Activated T-helper 1 cell treated with anti-CD3 and anti-CD28 coated beads, Interleukin-12 subunit alpha, Interleukin-12 subunit beta, Interleukin-2, Interleukin-4 antibody, amounts not matched to agents 30 ng/mL and 10 ng/mL and 1 ng/mL, durations not matched to agents 14 hours and 24 hours and 36 hours (primary cell): ENCODE measurements around the gene CSNK2A1. TPM values are rescaled to one million over a fixed set of nuclear protein-coding genes. Genes with fewer than 3 reads are reported as not detected.

ENCODE experiments used
- DNase-seq: peaks from one replicate; pipeline ENCODE4 v3.0.0; 2021; ENCODE audit warnings: low spot score
- H3K27ac Mint-ChIP-seq: one replicate; pipeline ENCODE4 v1.8.0; 2021; ENCODE audit warnings: mild to moderate bottlenecking, mixed read lengths
- H3K27me3 Mint-ChIP-seq: one replicate; pipeline ENCODE4 v1.8.0; 2022; ENCODE audit warnings: mild to moderate bottlenecking, moderate library complexity, mixed read lengths; ENCODE audit not compliant: insufficient read depth
- H3K36me3 Mint-ChIP-seq: one replicate; pipeline ENCODE4 v1.8.0; 2021; ENCODE audit warnings: low read depth, mixed read lengths
- H3K4me1 Mint-ChIP-seq: one replicate; pipeline ENCODE4 v1.8.0; 2021; ENCODE audit warnings: low read depth, mixed read lengths
- H3K4me3 Mint-ChIP-seq: one replicate; pipeline ENCODE4 v1.8.0; 2021; ENCODE audit warnings: mild to moderate bottlenecking, moderate library complexity, mixed read lengths
- H3K9me3 Mint-ChIP-seq: one replicate; pipeline ENCODE4 v1.8.0; 2021; ENCODE audit warnings: mixed read lengths
- intact Hi-C: fragments of 100-400 bp; cut with micrococcal nuclease; formaldehyde crosslinking; loops from one replicate; pipeline ENCODE4 v1.15.1; 2024
- total RNA-seq: library from RNA; stranded (reverse); gene quantifications from 2 replicates; pipeline ENCODE4 v1.2.3, GENCODE V29; 2022

CSNK2A1 gene
- total RNA-seq, 1 donor from 2014 or later: 181 TPM

DNA sequence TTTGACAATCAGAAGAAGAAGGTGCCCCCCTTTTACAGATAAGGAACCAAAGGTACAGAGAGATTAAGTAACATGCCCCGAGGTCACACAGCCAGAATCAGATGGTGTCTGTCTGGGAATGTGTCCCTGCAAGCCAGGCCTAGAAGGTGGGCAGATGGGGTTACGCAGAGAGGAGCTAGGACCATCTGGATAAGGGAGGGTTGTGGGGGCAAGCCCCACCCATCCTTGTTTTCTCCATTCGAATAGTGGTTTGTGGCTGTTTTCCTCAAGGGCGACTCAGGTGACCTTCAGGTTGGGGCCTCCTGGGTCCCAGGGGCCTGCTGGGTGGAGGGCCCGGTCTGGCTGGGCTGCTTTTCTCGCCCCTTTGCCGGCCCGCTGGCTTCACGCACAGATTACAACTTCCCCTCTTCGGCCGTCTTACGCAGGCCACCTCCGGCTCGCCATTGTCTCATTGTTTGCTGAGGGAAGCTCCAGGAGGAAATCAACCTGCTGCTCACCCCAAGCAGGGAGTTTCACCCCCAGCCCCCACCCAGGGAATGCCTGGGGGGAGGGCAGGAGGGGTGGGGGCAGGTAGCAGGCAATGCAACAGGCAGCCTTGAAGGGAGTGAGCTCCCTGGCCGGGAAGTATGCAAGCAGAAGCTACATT is 30.8 kb upstream of the CSNK2A1 start:
- intact Hi-C loops: no loop called here
- Mint-ChIP-seq H3K27me3 (peaks cover 22% of the 10 kb centered on the region), H3K27ac (no peak overlapping the region), H3K4me1 (no peaks in the 10 kb centered on the region), H3K9me3 (no peaks in the 10 kb centered on the region), H3K36me3 (no peaks in the 10 kb centered on the region), H3K4me3 (no peak overlapping the region)
- DNase-seq: no peak

DNA sequence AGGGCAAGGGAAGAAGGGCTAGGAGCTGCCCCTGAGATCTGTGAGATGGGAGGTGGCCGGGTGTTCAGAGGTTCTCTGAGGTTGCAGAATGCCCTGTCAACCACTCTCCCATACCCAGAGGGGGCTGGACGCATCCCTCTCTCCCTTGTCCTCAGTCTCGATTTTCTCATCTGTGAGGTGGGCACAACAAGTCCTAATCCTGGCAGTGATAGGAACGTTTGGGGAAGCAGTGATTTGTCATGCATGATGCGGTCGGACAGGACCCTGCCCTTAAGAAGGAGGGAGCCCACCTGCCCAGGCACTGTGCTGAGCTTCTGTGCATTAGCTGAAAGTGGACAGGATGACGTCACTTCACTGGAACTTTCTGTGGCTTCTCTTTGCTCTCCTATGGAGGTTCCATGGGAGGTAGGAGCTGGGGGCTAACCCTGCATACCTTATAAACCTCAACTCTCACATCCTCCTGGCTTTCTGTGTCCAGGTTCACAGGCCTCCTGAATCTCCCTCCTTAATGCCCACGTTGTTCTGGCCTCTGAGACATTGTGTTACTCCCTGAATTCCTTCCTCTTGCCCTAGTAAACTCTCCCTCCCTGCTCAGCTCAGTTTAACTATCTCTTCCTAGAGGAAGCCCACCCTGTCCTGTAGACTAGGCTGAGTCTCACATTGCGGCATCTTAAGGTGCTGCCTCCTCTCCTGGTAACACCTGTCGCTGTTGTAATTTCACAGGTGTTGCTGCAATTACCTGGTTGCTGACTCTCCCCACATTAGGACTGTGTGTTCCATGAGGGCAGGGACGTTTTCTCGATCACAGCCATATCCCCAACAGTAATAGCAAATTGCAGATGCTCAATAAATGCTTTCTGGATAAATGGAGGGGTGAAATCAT is 30.1 kb upstream of the CSNK2A1 start:
- Mint-ChIP-seq H3K36me3 (no peaks in the 10 kb centered on the region), H3K9me3 (no peaks in the 10 kb centered on the region), H3K27me3 (peaks cover 26% of the 10 kb centered on the region), H3K27ac (no peak overlapping the region), H3K4me3 (no peak overlapping the region), H3K4me1 (no peaks in the 10 kb centered on the region)
- intact Hi-C loops: no loop called here
- no peak for DNase-seq

DNA sequence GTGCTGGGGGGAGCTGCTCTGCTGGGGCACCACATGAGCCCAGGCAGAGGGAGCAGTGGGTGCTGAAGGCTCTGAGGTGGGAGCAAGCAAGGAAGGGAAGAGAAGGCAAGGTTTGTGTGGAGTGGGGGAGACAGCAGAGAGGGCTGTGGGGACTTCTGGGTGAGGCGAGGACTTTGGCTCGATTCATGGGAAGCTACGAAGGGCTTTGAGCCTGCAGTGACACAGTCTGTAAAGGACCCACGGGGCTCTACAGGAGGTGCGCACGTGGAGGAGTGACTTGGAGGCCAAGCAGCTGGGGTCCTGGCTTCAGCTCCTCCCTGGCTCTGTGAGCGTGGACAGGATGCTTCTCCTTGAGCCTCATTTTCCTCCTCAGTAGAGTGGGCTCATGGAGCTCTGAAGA is 29.1 kb upstream of the CSNK2A1 start:
- H3K27me3 Mint-ChIP-seq: peaks cover 27% of the 10 kb centered on the region
- intact Hi-C loops: no loop called here

DNA sequence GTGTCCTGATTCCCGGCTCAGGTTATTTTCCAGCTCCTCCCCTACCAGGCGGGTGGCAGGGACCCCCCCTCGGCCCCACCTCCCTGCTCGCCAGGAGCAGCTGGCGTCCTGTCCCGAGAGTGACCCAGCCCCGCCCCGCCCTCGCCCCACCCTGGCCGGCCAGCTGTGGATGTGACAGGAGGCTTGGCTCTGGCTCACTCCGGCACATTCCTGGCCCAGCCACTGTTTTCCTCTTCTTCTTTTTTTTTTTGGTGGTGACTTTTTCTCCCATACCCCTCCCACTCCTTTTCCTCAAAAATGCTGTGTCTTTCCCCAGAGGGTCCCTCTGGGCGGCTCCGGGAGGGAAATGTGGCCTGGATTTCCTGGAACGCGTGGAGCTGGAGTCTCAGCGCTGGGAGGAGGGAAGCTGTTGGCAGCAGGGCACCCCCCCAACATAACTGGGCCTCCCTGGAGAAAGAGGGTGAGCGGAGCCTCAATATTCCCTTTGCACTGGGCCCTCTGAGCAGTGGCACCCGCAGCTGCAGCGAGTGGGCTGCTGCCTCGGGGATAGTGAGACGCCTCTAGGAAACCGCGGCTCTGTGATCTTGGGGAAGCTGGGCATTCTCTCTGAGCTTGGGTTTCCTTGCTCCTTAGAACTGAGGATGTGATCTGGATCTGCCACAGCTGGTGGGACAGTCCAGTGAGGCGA is 28.3 kb upstream of the CSNK2A1 start:
- Mint-ChIP-seq H3K27ac (no peak overlapping the region), H3K4me1 (no peaks in the 10 kb centered on the region), H3K27me3 (peaks cover 31% of the 10 kb centered on the region), H3K4me3 (no peak overlapping the region), H3K36me3 (no peaks in the 10 kb centered on the region), H3K9me3 (no peaks in the 10 kb centered on the region)
- intact Hi-C loops: no loop called here
- DNase-seq: no peak

More for the DNA sequence above, 29.1 kb upstream of the CSNK2A1 start:
- no peaks in the 10 kb centered on the region for H3K4me1 Mint-ChIP-seq
- no peaks in the 10 kb centered on the region for H3K9me3 Mint-ChIP-seq
- no peaks in the 10 kb centered on the region for H3K36me3 Mint-ChIP-seq
- no peak for DNase-seq
- no peak overlapping the region for H3K27ac Mint-ChIP-seq
- H3K4me3 Mint-ChIP-seq: no peak overlapping the region

DNA sequence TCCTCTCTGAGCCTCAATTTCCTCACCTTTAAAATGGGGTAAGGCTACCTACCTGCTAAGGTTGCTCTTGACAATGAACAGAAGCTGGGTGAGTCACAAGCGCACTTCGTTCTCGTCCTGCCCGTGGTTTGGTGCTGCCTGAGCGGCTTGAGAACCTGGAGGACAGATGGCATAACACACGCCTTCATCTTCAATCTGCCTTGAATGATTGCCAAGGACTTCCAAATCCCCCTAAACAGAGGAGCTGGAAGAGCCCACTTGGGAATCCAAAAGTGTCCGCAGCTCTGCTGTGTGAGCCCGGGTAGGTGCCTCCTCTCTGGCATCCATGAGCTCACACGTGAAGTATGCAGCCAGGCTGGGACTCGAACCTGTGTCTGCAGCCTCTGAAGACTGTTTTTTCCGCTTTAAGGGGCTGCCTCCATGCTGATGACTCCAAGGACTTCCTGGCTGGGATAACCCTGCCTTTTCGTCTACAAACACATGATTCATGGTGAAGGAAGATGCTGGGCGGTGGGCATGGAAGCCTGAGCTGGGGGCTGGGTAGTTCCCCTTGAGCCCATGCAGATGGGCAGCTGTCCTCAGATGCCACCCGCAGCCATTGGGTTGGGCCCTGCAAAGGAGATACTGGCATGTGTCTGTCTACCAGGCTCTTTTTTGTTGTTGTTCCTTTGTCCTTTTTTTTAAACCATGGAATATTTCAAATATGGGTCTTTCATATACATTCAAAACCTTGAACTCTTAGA is 25.3 kb upstream of the CSNK2A1 start:
- Mint-ChIP-seq H3K4me3 (no peak overlapping the region), H3K27me3 (peaks cover 36% of the 10 kb centered on the region), H3K9me3 (no peaks in the 10 kb centered on the region), H3K36me3 (no peaks in the 10 kb centered on the region), H3K4me1 (no peaks in the 10 kb centered on the region), H3K27ac (no peak overlapping the region)
- DNase-seq: no peak
- intact Hi-C loops: no loop called here

DNA sequence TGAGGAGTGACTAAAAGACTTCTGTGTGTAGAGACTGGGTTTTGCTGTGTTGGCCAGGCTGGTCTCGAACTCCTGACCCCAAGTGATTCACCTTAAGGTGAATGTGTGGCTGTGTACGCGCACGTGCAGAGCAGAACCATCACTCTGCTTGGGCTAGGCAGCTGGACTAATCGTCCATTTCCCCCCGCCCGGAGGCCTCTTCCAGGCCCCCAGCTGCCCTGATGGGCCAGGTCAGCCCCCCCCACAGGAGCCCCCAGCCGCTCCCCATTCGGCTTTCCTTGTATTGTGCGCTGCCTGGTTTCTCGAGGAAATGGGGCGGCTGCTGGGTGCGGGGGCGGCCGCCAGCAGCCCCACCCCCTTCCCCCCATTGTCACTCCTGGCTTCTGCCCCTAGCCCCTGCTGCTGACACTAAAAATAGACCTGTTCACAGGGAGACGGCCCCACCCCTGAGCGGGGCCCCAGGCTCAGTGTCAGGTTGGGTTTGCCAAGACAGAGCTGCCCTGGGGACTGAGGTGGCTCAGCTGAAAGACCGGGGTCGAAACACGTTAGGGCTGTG is 24.6 kb upstream of the CSNK2A1 start:
- DNase-seq: no peak

DNA sequence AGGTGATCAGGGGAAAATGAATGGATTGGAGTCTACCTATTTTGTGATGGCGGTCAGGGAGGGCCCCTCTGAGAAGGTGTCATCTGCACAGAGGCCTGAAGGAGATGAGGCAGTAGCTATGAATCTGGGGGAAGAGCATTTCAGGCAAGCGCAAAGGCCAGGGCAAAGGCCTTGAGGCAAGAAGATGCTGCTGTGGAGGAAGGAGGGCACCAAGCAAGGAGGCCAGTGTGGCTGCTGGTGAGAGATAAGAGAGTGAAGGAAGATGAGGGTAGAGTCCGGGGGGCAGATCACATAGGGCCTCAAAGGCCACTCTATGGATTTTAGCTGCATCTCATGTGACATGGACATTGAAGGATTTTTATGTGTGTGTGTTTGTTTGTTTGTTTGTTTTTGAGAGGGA is 20.6 kb upstream of the CSNK2A1 start:
- intact Hi-C loops: no loop called here
- no peaks in the 10 kb centered on the region for H3K9me3 Mint-ChIP-seq
- no peaks in the 10 kb centered on the region for H3K4me1 Mint-ChIP-seq
- H3K4me3 Mint-ChIP-seq: no peak overlapping the region
- H3K27ac Mint-ChIP-seq: no peak overlapping the region
- DNase-seq: no peak
- no peaks in the 10 kb centered on the region for H3K36me3 Mint-ChIP-seq
- peaks cover 30% of the 10 kb centered on the region for H3K27me3 Mint-ChIP-seq

More for the DNA sequence above, 24.6 kb upstream of the CSNK2A1 start:
- no peaks in the 10 kb centered on the region for H3K4me1 Mint-ChIP-seq
- intact Hi-C loops: no loop called here
- no peaks in the 10 kb centered on the region for H3K36me3 Mint-ChIP-seq
- H3K27me3 Mint-ChIP-seq: peaks cover 29% of the 10 kb centered on the region
- H3K9me3 Mint-ChIP-seq: no peaks in the 10 kb centered on the region
- no peak overlapping the region for H3K27ac Mint-ChIP-seq
- H3K4me3 Mint-ChIP-seq: no peak overlapping the region

DNA sequence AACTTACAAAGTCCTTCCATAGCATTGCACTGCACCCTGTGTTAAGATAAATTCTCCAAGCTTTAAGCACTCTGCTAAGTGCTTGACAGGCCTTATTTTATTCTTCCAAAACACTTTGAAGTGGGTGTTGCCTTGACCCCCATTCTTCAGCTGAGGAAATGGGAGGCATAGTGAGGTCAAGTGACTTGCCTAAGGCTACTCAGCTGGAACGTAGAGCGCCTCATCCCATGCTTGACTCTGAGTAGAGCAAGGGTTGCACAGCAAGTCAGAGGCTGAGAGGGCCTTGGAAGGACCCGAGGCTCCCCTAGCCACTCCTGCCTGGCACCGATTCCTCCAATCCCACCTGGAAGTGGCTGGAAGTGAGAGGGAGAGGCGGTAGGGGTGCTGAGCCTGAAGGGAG is 19.6 kb upstream of the CSNK2A1 start:
- H3K4me1 Mint-ChIP-seq: no peaks in the 10 kb centered on the region
- H3K36me3 Mint-ChIP-seq: no peaks in the 10 kb centered on the region
- H3K9me3 Mint-ChIP-seq: no peaks in the 10 kb centered on the region
- no peak for DNase-seq
- intact Hi-C loops: no loop called here
- H3K27me3 Mint-ChIP-seq: peaks cover 27% of the 10 kb centered on the region
- no peak overlapping the region for H3K27ac Mint-ChIP-seq
- H3K4me3 Mint-ChIP-seq: no peak overlapping the region

DNA sequence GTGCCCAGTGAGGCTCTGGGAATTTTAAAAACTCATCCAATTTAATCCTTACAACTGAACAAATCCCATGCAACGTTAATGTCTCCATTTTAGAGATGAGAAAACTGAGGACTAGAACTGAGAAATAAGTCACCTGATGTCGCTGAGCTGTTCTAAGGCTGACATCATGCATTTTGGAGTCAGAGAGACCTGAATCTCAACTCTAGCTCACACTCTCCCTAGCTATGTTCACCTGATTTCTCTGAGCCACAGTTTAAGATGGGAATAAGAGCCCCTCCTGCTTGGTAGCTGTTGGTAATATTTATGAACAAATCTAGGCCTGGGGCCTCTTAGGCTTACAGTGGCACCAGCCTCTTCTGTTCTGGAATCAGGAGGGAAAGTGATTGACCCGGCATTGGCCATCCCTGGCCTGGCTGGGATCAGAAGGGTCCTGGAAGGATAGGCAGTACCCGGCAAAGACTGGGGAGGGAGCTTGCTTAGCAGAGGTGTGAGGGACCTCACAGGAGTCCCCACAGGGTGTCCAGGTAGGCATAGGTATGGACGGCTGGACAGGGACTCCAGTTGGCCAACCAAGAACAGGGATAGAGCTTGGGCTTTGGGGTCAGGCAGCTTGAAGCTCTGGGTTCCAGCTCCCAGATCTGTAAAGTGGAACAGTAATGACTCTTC is 18.8 kb upstream of the CSNK2A1 start:
- H3K4me3 Mint-ChIP-seq: no peak overlapping the region
- H3K27me3 Mint-ChIP-seq: peaks cover 26% of the 10 kb centered on the region
- H3K9me3 Mint-ChIP-seq: no peaks in the 10 kb centered on the region
- no peak overlapping the region for H3K27ac Mint-ChIP-seq
- intact Hi-C loops: no loop called here
- no peaks in the 10 kb centered on the region for H3K36me3 Mint-ChIP-seq
- no peak for DNase-seq
- H3K4me1 Mint-ChIP-seq: no peaks in the 10 kb centered on the region

DNA sequence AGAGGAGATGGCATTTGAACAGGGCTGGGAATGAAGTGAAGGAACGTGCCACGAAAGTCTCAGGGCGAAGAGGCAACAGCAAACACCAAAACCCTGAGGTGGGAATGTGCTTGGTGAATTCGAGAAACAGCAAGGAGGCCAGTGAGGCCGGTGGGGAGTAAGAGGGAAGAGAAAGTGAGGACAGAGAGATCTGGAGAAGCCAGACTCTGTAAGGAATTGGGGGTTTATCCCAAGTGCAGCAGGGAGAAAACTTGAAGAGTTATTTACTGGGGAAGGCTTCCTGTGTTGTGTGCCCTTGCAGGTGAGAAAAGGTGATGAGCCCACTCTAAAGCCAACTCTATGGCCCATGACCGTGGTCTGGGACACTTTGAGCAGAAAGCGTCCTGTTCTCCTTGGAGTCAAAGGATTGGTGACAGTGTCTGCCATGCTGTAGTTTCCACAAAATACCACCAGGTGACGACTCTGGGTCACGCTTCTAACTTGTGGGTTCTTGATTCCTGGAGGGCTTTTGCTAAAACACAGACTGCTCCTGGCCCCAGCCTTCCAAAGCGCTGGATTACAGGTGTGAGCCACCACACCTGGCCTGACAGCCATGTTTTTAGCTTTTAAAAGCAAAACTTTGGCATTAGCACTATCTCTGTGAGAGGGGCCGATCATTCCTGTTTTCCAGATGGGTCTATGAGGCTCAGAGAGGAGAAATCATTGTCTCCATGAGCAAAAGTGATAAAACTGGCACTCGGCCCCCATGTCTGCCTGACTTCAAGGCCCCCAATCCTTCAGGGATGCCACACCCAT is 18.0 kb upstream of the CSNK2A1 start:
- Mint-ChIP-seq H3K4me1 (no peaks in the 10 kb centered on the region), H3K36me3 (no peaks in the 10 kb centered on the region), H3K27me3 (peaks cover 19% of the 10 kb centered on the region), H3K27ac (no peak overlapping the region), H3K9me3 (no peaks in the 10 kb centered on the region), H3K4me3 (no peak overlapping the region)
- DNase-seq: peak; percentile 20
- intact Hi-C loops: loop anchor here (1.0 to 2.0 kb wide), 3 partner anchors 84 to 178 kb away; no protein-coding TSS in a partner anchor

DNA sequence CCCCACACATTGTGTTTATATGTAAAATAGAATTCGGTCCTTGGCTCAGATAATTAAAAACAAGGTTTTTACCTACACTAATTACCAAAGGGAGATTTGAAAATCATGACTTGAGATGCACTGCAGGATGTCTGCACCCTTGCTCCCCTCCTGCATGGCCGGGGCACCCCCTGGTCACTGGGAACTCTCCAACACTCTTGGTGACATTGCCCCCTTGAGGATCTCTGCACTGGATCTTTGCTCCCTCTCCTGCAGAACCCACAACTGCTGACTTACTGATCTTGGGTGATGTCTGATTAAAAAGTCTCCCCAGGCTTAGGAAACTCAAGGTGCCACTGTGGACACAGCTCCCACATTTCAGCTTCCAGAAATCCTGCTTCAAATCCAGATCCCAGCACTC is 17.1 kb upstream of the CSNK2A1 start:
- Mint-ChIP-seq H3K36me3 (no peaks in the 10 kb centered on the region), H3K4me3 (no peak overlapping the region), H3K9me3 (no peaks in the 10 kb centered on the region), H3K27ac (no peak overlapping the region), H3K4me1 (no peaks in the 10 kb centered on the region), H3K27me3 (peaks cover 19% of the 10 kb centered on the region)
- no peak for DNase-seq
- intact Hi-C loops: loop anchor here (1.0 to 2.0 kb wide), 3 partner anchors 85 to 179 kb away; no protein-coding TSS in a partner anchor
